Right forelimb (tissue), 1 donor: ENCODE data around the gene GRM8.
"Not testable (repeated sequence)": the region's sequence is repeated elsewhere in the genome, so short reads cannot be mapped to it uniquely, and the experiment has no call there.

Experiments
- DNase-seq: peaks from one replicate; pipeline ENCODE4 v3.0.0-alpha.2; 2018

The GRM8 gene

DNA sequence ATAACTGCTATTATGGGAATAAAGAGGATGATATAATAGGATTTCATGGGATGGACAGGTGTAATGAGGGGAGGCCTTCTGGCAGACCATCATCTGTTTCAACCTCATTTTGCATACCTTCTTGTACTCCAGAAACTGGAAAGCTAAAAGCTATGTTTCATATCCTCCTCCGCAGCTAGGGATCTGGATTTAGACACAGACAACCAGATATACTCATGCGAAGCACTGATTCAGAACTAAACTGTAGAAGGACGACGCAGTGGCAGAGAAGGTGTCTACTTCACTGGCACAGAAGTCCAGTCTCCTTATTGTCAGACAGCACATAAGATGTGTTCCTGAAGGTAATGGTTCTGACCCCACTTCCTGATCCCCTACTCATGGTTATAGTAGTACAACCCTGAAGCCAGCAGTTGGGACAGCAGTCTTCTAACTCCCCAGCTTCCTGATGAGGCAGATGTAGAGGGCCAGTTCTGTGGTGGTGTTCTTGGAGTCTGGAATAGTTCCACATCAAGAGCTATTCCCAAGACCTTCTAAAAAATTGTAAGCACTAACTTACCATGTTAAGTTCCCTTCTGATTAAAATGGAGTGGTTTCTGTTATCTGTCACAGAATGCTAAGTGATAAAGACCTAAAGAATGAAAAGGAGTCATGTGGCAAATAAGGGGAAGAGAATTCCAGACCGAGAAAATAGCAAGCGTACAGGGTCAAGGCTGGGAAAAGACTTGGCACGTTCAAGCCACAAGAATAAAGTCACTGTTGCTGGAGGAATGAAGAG, 550.3 kb downstream of the GRM8 start:
- no peak for DNase-seq

DNA sequence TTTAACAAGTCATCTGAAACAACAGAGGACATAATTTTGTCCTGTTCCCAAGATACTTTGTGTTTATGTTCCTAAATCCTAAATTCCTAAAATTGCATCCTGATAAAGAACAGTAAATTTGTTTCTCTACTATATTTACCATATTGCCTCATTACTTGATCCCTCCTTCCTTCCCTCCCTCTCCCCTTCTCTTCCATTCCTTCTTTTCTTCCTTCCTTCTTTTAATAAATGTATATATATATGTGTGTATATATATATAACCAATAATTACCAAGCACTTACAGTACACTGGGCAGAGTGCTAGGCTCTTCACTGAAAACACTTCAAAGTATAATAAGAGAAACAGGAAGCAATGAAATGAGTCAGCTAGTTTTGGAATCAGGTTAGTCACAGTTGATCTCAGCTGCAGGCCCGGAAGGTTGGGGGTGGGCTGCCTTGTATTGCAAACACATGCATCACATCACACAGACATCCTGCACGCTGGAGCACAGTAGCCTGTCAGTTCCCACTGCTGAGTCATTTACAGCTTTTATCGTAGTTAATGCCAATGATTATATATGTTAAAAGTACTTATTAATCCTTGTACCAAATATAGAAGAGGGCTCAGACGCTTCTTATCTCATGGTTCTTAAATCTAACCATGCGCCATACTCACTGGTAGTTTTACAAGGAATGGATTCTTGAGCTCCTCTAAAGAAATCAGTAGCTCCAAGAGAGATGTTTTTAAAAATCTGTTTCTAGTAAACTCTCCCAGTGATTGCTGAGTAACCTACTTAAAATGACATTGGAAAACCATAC, 551.7 kb downstream of the GRM8 start:
- DNase-seq, result no peak

DNA sequence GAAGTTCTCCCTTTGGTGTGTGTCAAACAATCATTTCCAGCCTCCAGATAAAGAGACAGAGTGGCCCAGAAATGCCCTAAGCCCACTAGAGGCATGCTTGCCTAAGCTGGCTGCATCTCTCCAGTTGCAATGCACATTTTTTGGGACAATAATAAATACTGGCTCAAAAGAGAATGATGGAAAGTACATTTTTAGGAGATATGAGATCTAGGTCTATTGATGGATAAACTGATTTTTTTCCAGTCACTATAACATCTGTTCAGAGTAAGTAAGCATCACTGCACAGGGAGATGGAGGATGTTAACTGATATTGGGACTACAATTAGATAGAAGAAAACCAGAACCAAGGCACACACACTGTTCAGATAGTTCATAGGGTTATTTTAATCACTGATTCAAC, 553.0 kb downstream of the GRM8 start:
- no peak for DNase-seq

- DNase-seq, result no peak
Measured at GRCh38 chr7:126698909-126699308, 553.8 kb downstream of the GRM8 start.

GRCh38 chr7:126698446-126698845, 554.3 kb downstream of the GRM8 start:
- DNase-seq, result no peak

GRCh38 chr7:126696256-126697038, 556.3 kb downstream of the GRM8 start:
- DNase-seq, result no peak

- no peak for DNase-seq
Measured at GRCh38 chr7:126690848-126691751, 561.6 kb downstream of the GRM8 start.

GRCh38 chr7:126690104-126690503, 562.6 kb downstream of the GRM8 start:
- DNase-seq, result no peak

DNA sequence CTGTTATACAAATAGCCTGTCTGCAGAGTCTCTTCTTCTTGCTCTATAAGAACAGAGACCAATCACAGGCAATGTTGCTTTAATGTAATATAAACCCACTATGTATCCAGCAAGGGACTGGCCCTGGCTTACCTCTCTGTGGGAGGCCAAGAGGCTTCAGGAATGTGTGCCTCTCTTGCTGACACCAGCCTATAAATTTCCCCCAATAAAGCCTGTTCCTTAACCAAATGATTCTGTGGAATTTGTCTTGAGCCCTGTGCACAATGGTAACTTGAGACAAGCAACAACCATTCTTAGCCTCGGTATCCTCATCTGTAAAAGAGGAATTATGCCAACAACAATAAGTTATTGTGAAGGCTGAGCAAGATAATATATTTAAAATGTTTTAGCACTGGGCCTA, 563.7 kb downstream of the GRM8 start:
- no peak for DNase-seq

GRCh38 chr7:126686474-126686873, 566.3 kb downstream of the GRM8 start:
- no peak for DNase-seq

DNA sequence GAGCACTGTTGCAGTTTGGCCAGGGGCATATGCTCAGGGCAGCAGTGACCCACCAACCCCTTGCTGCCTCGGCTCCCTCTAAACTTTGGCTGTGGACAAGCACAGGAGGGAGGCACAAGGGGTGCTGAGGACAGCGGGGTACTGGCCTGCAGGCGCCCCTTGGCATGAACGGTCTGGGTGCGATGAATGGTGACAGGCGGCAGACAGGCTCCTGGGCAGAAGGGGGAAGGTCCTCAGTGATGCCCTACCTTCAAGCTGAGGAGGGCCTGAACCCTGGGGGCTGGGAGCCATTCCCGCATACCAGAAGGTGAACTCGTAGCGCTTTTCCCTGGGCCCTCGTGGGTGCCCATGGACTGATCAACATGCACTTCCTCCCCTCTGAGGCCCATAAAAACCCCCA, 567.1 kb downstream of the GRM8 start:
- DNase-seq, result no peak

DNA sequence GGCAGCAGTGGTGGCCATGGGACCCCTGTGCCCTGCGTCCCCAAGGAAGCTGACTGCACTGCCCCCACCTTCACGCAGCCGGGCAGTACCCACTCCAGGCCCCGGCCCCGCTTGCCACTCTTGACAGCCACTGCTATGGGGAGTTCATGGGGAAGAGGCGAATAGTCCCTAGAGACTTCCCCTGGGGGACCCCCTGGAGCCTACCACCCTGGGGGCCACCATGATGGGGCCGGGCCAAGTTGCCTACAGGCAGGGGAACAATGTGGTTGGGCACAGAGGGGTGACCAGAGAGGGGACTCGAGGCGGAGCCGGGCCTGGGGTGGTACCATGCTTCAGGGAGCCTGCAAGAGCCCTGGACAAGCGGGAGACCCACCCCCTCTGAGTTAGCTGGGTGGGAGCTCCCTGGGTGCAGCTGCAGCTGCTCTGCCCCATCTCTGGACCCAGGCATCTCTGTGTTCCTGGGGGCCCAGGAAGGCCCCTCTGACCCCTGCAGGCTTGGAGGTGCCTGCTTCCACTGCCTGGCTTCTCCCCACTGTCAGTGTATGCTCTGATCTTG, 567.6 kb downstream of the GRM8 start:
- DNase-seq, result no peak

- DNase-seq, result no peak
Measured at GRCh38 chr7:126682176-126682575, 570.6 kb downstream of the GRM8 start.

- DNase-seq, result not testable (repeated sequence)
Measured at GRCh38 chr7:126668762-126669161, 584.0 kb downstream of the GRM8 start.

- DNase-seq, result no peak
Measured at GRCh38 chr7:126668367-126668752, 584.4 kb downstream of the GRM8 start.

GRCh38 chr7:126667742-126668366, 584.9 kb downstream of the GRM8 start:
- DNase-seq, result no peak

GRCh38 chr7:126662856-126663255, 589.9 kb downstream of the GRM8 start:
- DNase-seq, result no peak

- no peak for DNase-seq
Measured at GRCh38 chr7:126659124-126659523, 593.6 kb downstream of the GRM8 start.

- no peak for DNase-seq
Measured at GRCh38 chr7:126658684-126659083, 594.1 kb downstream of the GRM8 start.

- no peak for DNase-seq
Measured at GRCh38 chr7:126657599-126658358, 595.0 kb downstream of the GRM8 start.

- DNase-seq, result no peak
Measured at GRCh38 chr7:126657137-126657536, 595.6 kb downstream of the GRM8 start.
